Vagina (tissue), 2 donors: ENCODE results near the gene RNF168. TPM values are rescaled to one million over a fixed set of nuclear protein-coding genes. Genes with fewer than 3 reads are reported as not detected.
"Not testable (repeated sequence)": the region's sequence is repeated elsewhere in the genome, so short reads cannot be mapped to it uniquely, and the experiment has no call there.

Experiments used
- DNase-seq, 2 donors: peaks; one replicate each; pipeline ENCODE4 v3.0.0-alpha.2; 2017; ENCODE audit errors: extremely low spot score in 2 of 2
- H3K27ac ChIP-seq: fragments of 200-600 bp; sonication (generic); one replicate; pipeline ENCODE4 v1.5.1; 2019
- H3K27me3 ChIP-seq: fragments of 200-600 bp; sonication (generic); one replicate; pipeline ENCODE4 v1.5.1; 2019
- H3K36me3 ChIP-seq, 2 donors: fragments of 200-600 bp; sonication (generic); one replicate each; pipeline ENCODE4 v1.5.1; 2017 to 2019
- H3K4me1 ChIP-seq: fragments of 200-600 bp; sonication (generic); one replicate; pipeline ENCODE4 v1.5.1; 2019
- H3K4me3 ChIP-seq, 2 donors: fragments of 200-600 bp; sonication (generic); 1 replicate in 1 of 2; 2 replicates in 1 of 2; pipeline ENCODE4 v1.5.1; 2016 to 2019
- H3K9me3 ChIP-seq: fragments of 200-600 bp; sonication (generic); one replicate; pipeline ENCODE4 v1.5.1; 2019
- CTCF ChIP-seq, 3 experiments: fragments of 450-650 bp in 2 of 3; fragments of 200-600 bp in 1 of 3; sonication (generic) in 1 of 3; IDR thresholded peaks; one replicate each; pipeline ENCODE4 v1.5.1; 2017 to 2019; ENCODE audit warnings: antibody characterized with exemption in 3 of 3, mild to moderate bottlenecking in 2 of 3, moderate library complexity in 2 of 3
- POLR2A ChIP-seq, 2 donors: fragments of 450-650 bp; IDR thresholded peaks; one replicate each; pipeline ENCODE4 v1.6.1; 2017; ENCODE audit warnings: antibody characterized with exemption in 2 of 2, mild to moderate bottlenecking in 2 of 2, moderate library complexity in 2 of 2
- POLR2AphosphoS5 ChIP-seq, 2 donors: sonication (generic); formaldehyde crosslinking; IDR thresholded peaks; one replicate each; pipeline ENCODE4 v1.9.0; 2017; ENCODE audit warnings: antibody characterized with exemption in 2 of 2, mild to moderate bottlenecking in 2 of 2, low read depth in 1 of 2; ENCODE audit not compliant: insufficient read depth in 1 of 2
- intact Hi-C: fragments of 100-400 bp; cut with DNase I; formaldehyde crosslinking; loops from one replicate; pipeline ENCODE4 v1.15.1; 2023
- total RNA-seq: library from RNA; depleted of rRNA; stranded (reverse); fragments of >200 nt; gene quantifications from one replicate; pipeline ENCODE4 v1.2.3, GENCODE V29; 2016

Gene RNF168
- total RNA-seq, 1 donor from 2014 or later = 26.0 TPM

GRCh38 chr3:196432137-196432879, 71.3 kb downstream of the RNF168 start, which contains the start of gene UBXN7:
Gene UBXN7 (minus strand): TSS chr3:196432427. CDS start chr3:196432399, 28 bp downstream.
- Histone ChIP-seq H3K27me3 (no peaks in the 10 kb centered on the region), H3K4me3 (peak within 1 kb of the TSS; percentile 65 to 72), H3K27ac (peak within 1 kb of the TSS; percentile 91), H3K4me1 (peaks cover 26% of the 10 kb centered on the region), H3K36me3 (no peaks in the 10 kb centered on the region), H3K9me3 (no peaks in the 10 kb centered on the region)
- intact Hi-C loops = no loop called here
- peak in 1 of 2 donors; percentile 40 for TF ChIP-seq POLR2A (IDR thresholded peaks at IDR 0.05)
- no peak for TF ChIP-seq CTCF (IDR thresholded peaks at IDR 0.05)
- peak; percentile 86 to 92 for TF ChIP-seq POLR2AphosphoS5 (IDR thresholded peaks at IDR 0.05; ENCODE audit: insufficient read depth in 1 of 2, low read depth in 1 of 2)
- DNase-seq = peak; percentile 94 to 97

- DNase-seq = no peak
- H3K36me3 ChIP-seq = no peaks in the 10 kb centered on the region
- TF ChIP-seq POLR2AphosphoS5 (IDR thresholded peaks at IDR 0.05; ENCODE audit: insufficient read depth in 1 of 2, low read depth in 1 of 2) (peak in 1 of 2 donors; percentile 49), POLR2A (IDR thresholded peaks at IDR 0.05) (peak in 1 of 2 donors; percentile 24), CTCF (IDR thresholded peaks at IDR 0.05) (no peak)
- H3K27me3 ChIP-seq = no peaks in the 10 kb centered on the region
- no peaks in the 10 kb centered on the region for H3K9me3 ChIP-seq
- H3K4me1 ChIP-seq = peaks cover 33% of the 10 kb centered on the region
- intact Hi-C loops = no loop called here
- peak overlapping the region; percentile 91 for H3K27ac ChIP-seq
- H3K4me3 ChIP-seq = peak overlapping the region; percentile 65 to 72
These were observed 72.1 kb downstream of the RNF168 start for GRCh38 chr3:196431181-196432136.

GRCh38 chr3:196428041-196428440, 75.5 kb downstream of the RNF168 start:
- Histone ChIP-seq H3K4me3 (no peak overlapping the region), H3K36me3 (peaks cover 0 to 6% of the 10 kb centered on the region in 2 donors), H3K4me1 (peaks cover 65% of the 10 kb centered on the region), H3K27me3 (no peaks in the 10 kb centered on the region), H3K9me3 (no peaks in the 10 kb centered on the region), H3K27ac (no peak overlapping the region)
- DNase-seq = no peak
- no peak for TF ChIP-seq POLR2AphosphoS5 (IDR thresholded peaks at IDR 0.05; ENCODE audit: insufficient read depth in 1 of 2, low read depth in 1 of 2)
- no peak for TF ChIP-seq CTCF (IDR thresholded peaks at IDR 0.05)
- TF ChIP-seq POLR2A (IDR thresholded peaks at IDR 0.05) = no peak
- intact Hi-C loops = no loop called here

- H3K27ac ChIP-seq, H3K36me3 ChIP-seq, intact Hi-C loops, H3K9me3 ChIP-seq, H3K4me3 ChIP-seq, H3K27me3 ChIP-seq, DNase-seq: not testable (repeated sequence)
- H3K4me1 ChIP-seq = peaks cover 58% of the 10 kb centered on the region
These were observed 79.1 kb downstream of the RNF168 start for GRCh38 chr3:196424421-196424820.

GRCh38 chr3:196423044-196423781, 80.4 kb downstream of the RNF168 start:
- Histone ChIP-seq H3K27ac (no peak overlapping the region), H3K27me3 (no peaks in the 10 kb centered on the region), H3K4me1 (peaks cover 58% of the 10 kb centered on the region), H3K36me3 (peaks cover 0 to 6% of the 10 kb centered on the region in 2 donors), H3K4me3 (no peak overlapping the region), H3K9me3 (no peaks in the 10 kb centered on the region)
- intact Hi-C loops = no loop called here
- TF ChIP-seq CTCF (IDR thresholded peaks at IDR 0.05) (no peak), POLR2A (IDR thresholded peaks at IDR 0.05) (no peak), POLR2AphosphoS5 (IDR thresholded peaks at IDR 0.05; ENCODE audit: insufficient read depth in 1 of 2, low read depth in 1 of 2) (no peak)
- DNase-seq = no peak

GRCh38 chr3:196421668-196422067, 81.9 kb downstream of the RNF168 start:
- peaks cover 42% of the 10 kb centered on the region for H3K4me1 ChIP-seq
- H3K9me3 ChIP-seq, H3K27ac ChIP-seq, DNase-seq, H3K36me3 ChIP-seq, intact Hi-C loops, H3K27me3 ChIP-seq, H3K4me3 ChIP-seq: not testable (repeated sequence)
